ENCODE measurements around the gene CERK. TPM values are rescaled to one million over a fixed set of nuclear protein-coding genes. Genes with fewer than 3 reads are reported as not detected.

Gene CERK
- total RNA-seq, 4 donors from 2014 or later: 37.3 to 51.1 (median 48.0) TPM

GRCh38 chr22:46668116-46668515 is 69.9 kb downstream of the CERK start:
- TF ChIP-seq CTCF (IDR thresholded peaks at IDR 0.05): no peak
- H3K9me3 ChIP-seq: no peaks in the 10 kb centered on the region
- intact Hi-C loops (cut with DNase I): no loop called here
- WGBS: 70% methylated on average over 6 of the region's 24 CpGs
- no peak overlapping the region for H3K4me3 ChIP-seq
- no peak for DNase-seq (ENCODE audit: extremely low spot score)
- peaks cover 0 to 7% (median 2%) of the 10 kb centered on the region in 4 donors for H3K4me1 ChIP-seq
- no peaks in the 10 kb centered on the region for H3K27me3 ChIP-seq
- peaks cover 14 to 87% (median 81%) of the 10 kb centered on the region in 4 donors for H3K36me3 ChIP-seq
- H3K27ac ChIP-seq (replicated peaks in 1 of 4): no peak overlapping the region

GRCh38 chr22:46667245-46667623 is 70.8 kb downstream of the CERK start:
- Histone ChIP-seq H3K27me3 (no peaks in the 10 kb centered on the region), H3K4me1 (peaks cover 0 to 7% (median 2%) of the 10 kb centered on the region in 4 donors), H3K9me3 (no peaks in the 10 kb centered on the region), H3K36me3 (peaks cover 17 to 90% (median 83%) of the 10 kb centered on the region in 4 donors), H3K27ac (replicated peaks in 1 of 4) (no peak overlapping the region), H3K4me3 (no peak overlapping the region)
- DNase-seq (ENCODE audit: extremely low spot score): no peak
- intact Hi-C loops (cut with DNase I): no loop called here
- 97% methylated on average over 10 of the region's 10 CpGs for whole genome bisulfite sequencing
- TF ChIP-seq POLR2A (IDR thresholded peaks at IDR 0.05; ENCODE audit: low read depth): no peak
- no peak for TF ChIP-seq CTCF (IDR thresholded peaks at IDR 0.05)
- no peak for TF ChIP-seq EP300 (IDR thresholded peaks at IDR 0.05)
- no peak for TF ChIP-seq POLR2AphosphoS5 (IDR thresholded peaks at IDR 0.05)

GRCh38 chr22:46666577-46667244 is 71.3 kb downstream of the CERK start:
- TF ChIP-seq POLR2A (IDR thresholded peaks at IDR 0.05; ENCODE audit: low read depth) (no peak), EP300 (IDR thresholded peaks at IDR 0.05) (no peak), POLR2AphosphoS5 (IDR thresholded peaks at IDR 0.05) (no peak), CTCF (IDR thresholded peaks at IDR 0.05) (no peak)
- Histone ChIP-seq H3K27ac (replicated peaks in 1 of 4) (no peak overlapping the region), H3K27me3 (no peaks in the 10 kb centered on the region)

GRCh38 chr22:46665751-46666280 is 72.2 kb downstream of the CERK start:
- Histone ChIP-seq H3K27me3 (no peaks in the 10 kb centered on the region), H3K36me3 (peaks cover 17 to 96% (median 85%) of the 10 kb centered on the region in 4 donors), H3K27ac (replicated peaks in 1 of 4) (no peak overlapping the region), H3K4me1 (peaks cover 0 to 10% (median 4%) of the 10 kb centered on the region in 4 donors), H3K9me3 (no peaks in the 10 kb centered on the region), H3K4me3 (no peak overlapping the region)
- no peak for DNase-seq (ENCODE audit: extremely low spot score)
- WGBS: 99% methylated on average over 13 of the region's 18 CpGs
- no peak for TF ChIP-seq EP300 (IDR thresholded peaks at IDR 0.05)
- no peak for TF ChIP-seq POLR2AphosphoS5 (IDR thresholded peaks at IDR 0.05)
- TF ChIP-seq CTCF (IDR thresholded peaks at IDR 0.05): no peak
- no peak for TF ChIP-seq POLR2A (IDR thresholded peaks at IDR 0.05; ENCODE audit: low read depth)
- intact Hi-C loops (cut with DNase I): no loop called here

More at GRCh38 chr22:46666577-46667244, 71.3 kb downstream of the CERK start:
- Histone ChIP-seq H3K9me3 (no peaks in the 10 kb centered on the region), H3K4me3 (no peak overlapping the region), H3K36me3 (peaks cover 17 to 93% (median 85%) of the 10 kb centered on the region in 4 donors), H3K4me1 (peaks cover 0 to 8% (median 4%) of the 10 kb centered on the region in 4 donors)
- 93% methylated on average over 7 of the region's 17 CpGs for WGBS
- DNase-seq (ENCODE audit: extremely low spot score): no peak
- intact Hi-C loops (cut with DNase I): no loop called here

All from esophagus muscularis mucosa (tissue), 4 donors.